CD4-positive, CD25-positive, alpha-beta regulatory T cell (primary cell): ENCODE data around the gene THAP4. TPM values are rescaled to one million over a fixed set of nuclear protein-coding genes. Genes with fewer than 3 reads are reported as not detected.

Experiments used
- ATAC-seq, 2 donors: fragments of 150-1000 bp; cut with Tn5 transposase; one replicate each; pipeline ENCODE4 v1.10.0; 2021; ENCODE audit warnings: low read depth in 2 of 2, moderate number of reproducible peaks in 2 of 2, moderate library complexity in 1 of 2
- DNase-seq, 3 donors: peaks; one replicate each; pipeline versions ENCODE4 v3.0.0 to v3.0.0-alpha.2; 2012 to 2022; ENCODE audit warnings: mixed read lengths in 1 of 3
- H3K27ac ChIP-seq: one replicate; pipeline ENCODE4 v1.7.0; 2013; ENCODE audit warnings: mild to moderate bottlenecking, low read length; ENCODE audit not compliant: insufficient read depth, poor library complexity, severe bottlenecking
- H3K27me3 ChIP-seq: one replicate; pipeline ENCODE4 v1.7.0; 2013; ENCODE audit warnings: low read length; ENCODE audit not compliant: control insufficient read depth, insufficient read depth
- H3K36me3 ChIP-seq: one replicate; pipeline ENCODE4 v1.7.0; 2013; ENCODE audit warnings: mild to moderate bottlenecking, low read length, moderate library complexity; ENCODE audit not compliant: control insufficient read depth, insufficient read depth
- H3K4me1 ChIP-seq: 2 replicates; pipeline ENCODE4 v1.7.0; 2013; ENCODE audit warnings: mild to moderate bottlenecking, low read length; ENCODE audit not compliant: insufficient read depth, control insufficient read depth, poor library complexity, severe bottlenecking
- H3K4me3 ChIP-seq: one replicate; pipeline ENCODE4 v1.7.0; 2013; ENCODE audit warnings: low read depth, mild to moderate bottlenecking, low read length, moderate library complexity
- H3K9me3 ChIP-seq, 2 experiments: 1 replicate in 1 of 2; 2 replicates in 1 of 2; pipeline ENCODE4 v1.7.0; 2013; ENCODE audit warnings: low read length in 2 of 2, mild to moderate bottlenecking in 1 of 2, moderate library complexity in 1 of 2; ENCODE audit not compliant: control insufficient read depth in 2 of 2
- H3K27ac Mint-ChIP-seq, 3 donors: one replicate each; pipeline ENCODE4 v1.8.0; 2020 to 2022; ENCODE audit warnings: mild to moderate bottlenecking in 3 of 3, mixed read lengths in 3 of 3, moderate library complexity in 2 of 3
- H3K27me3 Mint-ChIP-seq: one replicate; pipeline ENCODE4 v1.8.0; 2022; ENCODE audit warnings: mild to moderate bottlenecking, mixed read lengths
- H3K36me3 Mint-ChIP-seq: one replicate; pipeline ENCODE4 v1.8.0; 2020; ENCODE audit warnings: mixed read lengths
- H3K4me1 Mint-ChIP-seq, 4 donors: one replicate each; pipeline ENCODE4 v1.8.0; 2020 to 2022; ENCODE audit warnings: mixed read lengths in 4 of 4, mild to moderate bottlenecking in 1 of 4
- H3K4me3 Mint-ChIP-seq, 4 donors: one replicate each; pipeline ENCODE4 v1.8.0; 2020 to 2022; ENCODE audit warnings: mild to moderate bottlenecking in 4 of 4, mixed read lengths in 4 of 4, moderate library complexity in 3 of 4
- H3K9me3 Mint-ChIP-seq, 7 donors: one replicate each; pipeline ENCODE4 v1.8.0; 2020 to 2022; ENCODE audit warnings: mixed read lengths in 7 of 7, mild to moderate bottlenecking in 3 of 7, moderate library complexity in 2 of 7
- polyA plus RNA-seq, 4 donors: library from polyadenylated mRNA; unstranded; fragments of 300-500 nt; fragmentation: Illumina TruSeq; gene quantifications; one replicate each; pipeline ENCODE4 v1.2.3, GENCODE V29; 2021
- total RNA-seq: library from RNA; stranded (reverse); gene quantifications from one replicate; pipeline ENCODE4 v1.2.3, GENCODE V29; 2022

Gene THAP4
- total and polyA plus RNA-seq, 5 donors from 2014 or later: 37.5 to 47.8 (median 40.0) TPM

GRCh38 chr2:241565411-241565810, 71.5 kb downstream of the THAP4 start:
- Histone ChIP-seq H3K4me3 (no peak overlapping the region), H3K27me3 (no peaks in the 10 kb centered on the region), H3K36me3 (no peaks in the 10 kb centered on the region), H3K9me3 (no peaks in the 10 kb centered on the region), H3K4me1 (no peaks in the 10 kb centered on the region), H3K27ac (no peak overlapping the region)
- Mint-ChIP-seq H3K4me1 (no peaks in the 10 kb centered on the region), H3K27me3 (peaks cover 2% of the 10 kb centered on the region), H3K9me3 (no peaks in the 10 kb centered on the region), H3K4me3 (no peak overlapping the region), H3K36me3 (no peaks in the 10 kb centered on the region), H3K27ac (no peak overlapping the region)
- ATAC-seq: no peak
- DNase-seq: no peak

- Histone ChIP-seq H3K27me3 (no peaks in the 10 kb centered on the region), H3K36me3 (no peaks in the 10 kb centered on the region), H3K4me1 (no peaks in the 10 kb centered on the region), H3K27ac (no peak overlapping the region), H3K9me3 (no peaks in the 10 kb centered on the region), H3K4me3 (no peak overlapping the region)
- ATAC-seq (no peak), DNase-seq (no peak)
- no peak overlapping the region for H3K4me3 Mint-ChIP-seq
- no peaks in the 10 kb centered on the region for H3K36me3 Mint-ChIP-seq
- H3K27me3 Mint-ChIP-seq: peaks cover 8% of the 10 kb centered on the region
- peaks cover 0 to under 1% (median 0%) of the 10 kb centered on the region in 4 donors for H3K4me1 Mint-ChIP-seq
- no peaks in the 10 kb centered on the region for H3K9me3 Mint-ChIP-seq
- no peak overlapping the region for H3K27ac Mint-ChIP-seq
Observed at GRCh38 chr2:241564596-241565410, 72.2 kb downstream of the THAP4 start.

DNA sequence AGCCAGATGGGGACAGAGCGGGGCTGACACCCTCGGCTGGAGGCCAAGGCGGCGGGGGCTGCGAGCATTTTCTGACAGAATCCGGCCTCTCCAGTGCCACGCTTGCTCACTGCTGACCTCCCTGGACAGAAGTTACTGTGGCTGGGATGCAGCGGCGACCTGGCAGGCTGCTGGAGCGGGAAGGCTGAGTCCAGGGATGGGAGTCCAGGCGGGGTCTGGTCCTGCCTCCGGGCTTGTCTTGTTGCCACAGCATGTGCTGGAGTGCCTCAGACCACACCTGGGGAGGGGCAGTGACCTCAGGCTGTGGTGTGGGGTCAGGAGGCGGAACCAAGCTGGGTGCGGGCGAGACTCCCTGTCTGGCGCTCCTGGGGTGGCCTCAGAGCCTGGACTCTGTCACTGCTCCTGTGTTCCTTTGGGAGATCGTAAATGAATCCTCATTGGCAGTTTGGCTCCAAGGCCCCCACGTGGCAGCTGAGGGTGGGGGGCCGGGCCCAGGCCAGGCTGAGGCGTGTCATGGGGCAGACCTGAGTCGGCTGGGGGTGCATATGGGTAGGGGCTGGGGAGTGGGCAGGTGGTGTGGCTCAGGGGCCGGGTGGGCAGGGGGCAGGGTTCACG, 72.9 kb downstream of the THAP4 start:
- Mint-ChIP-seq H3K4me1 (peaks cover 0 to 2% (median 0%) of the 10 kb centered on the region in 4 donors), H3K27ac (no peak overlapping the region), H3K9me3 (no peaks in the 10 kb centered on the region), H3K36me3 (no peaks in the 10 kb centered on the region), H3K27me3 (peaks cover 10% of the 10 kb centered on the region), H3K4me3 (no peak overlapping the region)
- H3K9me3 ChIP-seq: no peaks in the 10 kb centered on the region
- ATAC-seq (no peak), DNase-seq (no peak)
- no peaks in the 10 kb centered on the region for H3K36me3 ChIP-seq
- H3K27ac ChIP-seq: no peak overlapping the region
- peaks cover 6% of the 10 kb centered on the region for H3K4me1 ChIP-seq
- H3K4me3 ChIP-seq: no peak overlapping the region
- H3K27me3 ChIP-seq: no peaks in the 10 kb centered on the region

DNA sequence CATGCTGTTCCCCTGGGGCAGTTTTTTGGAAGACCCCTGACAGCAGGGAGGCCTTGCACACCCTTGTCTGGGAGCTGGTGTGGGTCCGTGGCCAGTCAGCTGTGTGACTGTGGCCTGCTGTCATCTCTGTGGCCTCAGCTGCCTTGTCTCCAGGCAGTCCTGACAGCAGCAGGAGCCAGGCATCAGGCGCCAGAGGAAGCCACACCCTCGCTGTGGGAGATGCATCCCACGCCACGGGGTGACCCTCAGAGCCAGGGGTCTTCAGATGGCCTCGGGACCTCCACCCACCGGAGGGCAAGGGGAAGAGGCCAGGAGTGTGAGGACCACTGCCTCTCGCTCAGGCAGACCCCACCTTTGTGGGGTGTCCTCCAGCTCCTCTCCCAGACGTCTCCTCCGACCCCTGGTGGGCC, 73.4 kb downstream of the THAP4 start:
- ATAC-seq (no peak), DNase-seq (no peak)
- Mint-ChIP-seq H3K9me3 (no peaks in the 10 kb centered on the region), H3K27ac (no peak overlapping the region), H3K27me3 (peaks cover 10% of the 10 kb centered on the region), H3K36me3 (no peaks in the 10 kb centered on the region), H3K4me1 (peaks cover 0 to 2% (median 0%) of the 10 kb centered on the region in 4 donors), H3K4me3 (no peak overlapping the region)
- H3K4me1 ChIP-seq: peaks cover 11% of the 10 kb centered on the region
- no peaks in the 10 kb centered on the region for H3K36me3 ChIP-seq
- no peaks in the 10 kb centered on the region for H3K9me3 ChIP-seq
- H3K27me3 ChIP-seq: no peaks in the 10 kb centered on the region
- H3K4me3 ChIP-seq: no peak overlapping the region
- H3K27ac ChIP-seq: no peak overlapping the region

DNA sequence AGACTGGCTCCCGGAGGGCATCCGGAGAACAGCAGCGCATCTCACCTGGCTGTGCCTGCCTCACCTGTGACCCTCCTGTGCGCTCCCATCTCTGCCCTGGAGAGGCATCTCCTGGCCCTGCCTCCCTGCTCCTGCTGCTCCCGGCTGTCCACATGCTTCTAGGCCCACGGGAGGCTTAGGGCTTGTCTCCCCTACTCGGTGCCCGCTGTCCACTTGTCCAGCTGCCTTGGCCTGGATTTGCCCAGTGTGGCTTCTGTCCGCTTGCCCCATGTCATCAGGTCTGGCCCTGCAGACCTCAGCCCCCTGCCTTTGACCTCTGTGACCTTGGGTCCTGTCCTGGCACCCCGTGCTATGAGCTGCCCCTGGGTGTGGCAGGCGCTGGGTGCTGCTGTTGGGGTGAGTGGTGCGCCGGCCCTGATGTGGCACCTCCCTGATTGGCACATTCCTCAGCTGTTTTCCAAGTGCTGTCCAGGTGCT, 73.9 kb downstream of the THAP4 start:
- Mint-ChIP-seq H3K27ac (no peak overlapping the region), H3K9me3 (peaks cover 0 to 2% (median 0%) of the 10 kb centered on the region in 7 donors), H3K36me3 (no peaks in the 10 kb centered on the region), H3K4me1 (peaks cover 0 to 6% (median 2%) of the 10 kb centered on the region in 4 donors), H3K4me3 (no peak overlapping the region), H3K27me3 (peaks cover 14% of the 10 kb centered on the region)
- Histone ChIP-seq H3K36me3 (no peaks in the 10 kb centered on the region), H3K9me3 (no peaks in the 10 kb centered on the region), H3K4me3 (no peak overlapping the region), H3K4me1 (peaks cover 15% of the 10 kb centered on the region), H3K27ac (no peak overlapping the region), H3K27me3 (peaks cover 3% of the 10 kb centered on the region)
- DNase-seq (no peak), ATAC-seq (no peak)

GRCh38 chr2:241562269-241562891, 74.6 kb downstream of the THAP4 start:
- peaks cover 15% of the 10 kb centered on the region for H3K4me1 ChIP-seq
- no peak overlapping the region for H3K4me3 Mint-ChIP-seq
- H3K27me3 ChIP-seq: peaks cover 6% of the 10 kb centered on the region
- H3K36me3 ChIP-seq: no peaks in the 10 kb centered on the region
- peaks cover 0 to 6% (median 2%) of the 10 kb centered on the region in 4 donors for H3K4me1 Mint-ChIP-seq
- no peaks in the 10 kb centered on the region for H3K36me3 Mint-ChIP-seq
- peaks cover 0 to 9% (median 2%) of the 10 kb centered on the region in 7 donors for H3K9me3 Mint-ChIP-seq
- H3K27ac ChIP-seq: no peak overlapping the region
- H3K27me3 Mint-ChIP-seq: peaks cover 20% of the 10 kb centered on the region
- DNase-seq (no peak), ATAC-seq (no peak)
- peaks cover 0 to 2% of the 10 kb centered on the region in 2 experiments for H3K9me3 ChIP-seq
- no peak overlapping the region for H3K27ac Mint-ChIP-seq
- no peak overlapping the region for H3K4me3 ChIP-seq

- Histone ChIP-seq H3K4me3 (no peak overlapping the region), H3K27ac (no peak overlapping the region), H3K27me3 (peaks cover 10% of the 10 kb centered on the region), H3K36me3 (no peaks in the 10 kb centered on the region), H3K9me3 (peaks cover under 1 to 5% of the 10 kb centered on the region in 2 experiments), H3K4me1 (peaks cover 15% of the 10 kb centered on the region)
- no peak overlapping the region for H3K4me3 Mint-ChIP-seq
- DNase-seq (no peak), ATAC-seq (no peak)
- H3K27me3 Mint-ChIP-seq: peaks cover 26% of the 10 kb centered on the region
- H3K9me3 Mint-ChIP-seq: peaks cover 0 to 13% (median 2%) of the 10 kb centered on the region in 7 donors
- no peaks in the 10 kb centered on the region for H3K36me3 Mint-ChIP-seq
- H3K4me1 Mint-ChIP-seq: peaks cover 0 to 6% (median 2%) of the 10 kb centered on the region in 4 donors
- H3K27ac Mint-ChIP-seq: no peak overlapping the region
Observed at GRCh38 chr2:241561832-241562231, 75.1 kb downstream of the THAP4 start.
